ENCODE results near the gene MRPL53.

DNA sequence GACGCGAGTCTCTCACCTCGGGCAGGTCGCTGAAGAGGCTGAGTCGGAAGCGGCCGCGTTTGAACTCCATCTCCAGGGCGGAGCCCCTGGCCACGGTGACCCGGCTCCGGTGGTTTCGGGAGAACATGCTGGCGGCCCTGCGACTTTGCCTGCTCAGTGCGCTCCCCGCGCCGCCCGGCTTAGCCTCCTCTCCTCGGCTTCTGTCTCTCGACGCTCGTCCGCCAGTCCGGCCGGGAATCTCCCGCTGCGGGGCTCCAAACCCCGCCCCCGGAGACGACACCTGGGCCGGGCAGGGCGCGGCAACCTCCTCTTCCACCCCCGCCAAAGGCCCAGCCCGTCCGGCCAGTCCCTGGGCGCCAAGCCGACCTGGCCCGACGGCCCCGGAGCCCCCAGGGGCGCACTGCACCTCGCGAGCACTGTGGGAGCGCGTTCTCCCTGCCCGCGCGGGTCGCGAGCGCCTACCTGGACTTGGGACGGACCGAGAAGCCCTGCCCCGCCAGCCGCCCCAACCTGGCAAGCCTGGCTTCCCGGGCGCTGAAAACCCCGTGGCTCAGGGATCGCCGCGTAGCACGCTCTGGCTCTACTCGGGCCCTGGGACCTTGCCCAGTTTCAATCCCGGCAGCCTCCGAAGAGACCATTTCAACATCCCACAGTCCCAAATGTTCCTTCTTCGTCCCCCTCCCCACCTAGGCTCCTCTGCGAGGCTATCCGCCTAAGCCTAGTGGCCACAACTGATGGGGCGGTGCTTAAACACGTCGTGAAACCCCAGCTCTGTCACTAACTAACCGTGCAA, 30.6 kb downstream of the MRPL53 start, which contains the start of gene RTKN:
- no peak for TF ChIP-seq POLR2A (IDR thresholded peaks at IDR 0.05)
- peak in 2 of 3 donors; percentile 18 to 46 for TF ChIP-seq POLR2AphosphoS5 (IDR thresholded peaks at IDR 0.05)
